Thyroid gland (tissue), 4 donors: ENCODE measurements around the gene SLC25A19. TPM values are rescaled to one million over a fixed set of nuclear protein-coding genes. Genes with fewer than 3 reads are reported as not detected.

Source experiments
- DNase-seq, 2 donors: peaks; one replicate each; pipeline ENCODE4 v3.0.0-alpha.2; 2019
- H3K27ac ChIP-seq, 3 donors: fragments of 200-600 bp; sonication (generic); 1 replicate in 2 of 3; 2 replicates in 1 of 3; pipeline ENCODE4 v1.5.1; 2016 to 2019; ENCODE audit warnings: mild to moderate bottlenecking in 1 of 3, moderate library complexity in 1 of 3
- H3K27me3 ChIP-seq: fragments of 200-600 bp; sonication (generic); one replicate; pipeline ENCODE4 v1.5.1; 2019
- H3K36me3 ChIP-seq, 2 donors: fragments of 200-600 bp; sonication (generic); one replicate each; pipeline ENCODE4 v1.5.1; 2016 to 2019
- H3K4me1 ChIP-seq, 2 donors: fragments of 200-600 bp; sonication (generic); one replicate each; pipeline ENCODE4 v1.5.1; 2017 to 2019
- H3K4me3 ChIP-seq, 3 donors: fragments of 200-600 bp; sonication (generic); replicated peaks in 1 of 3; 1 replicate in 2 of 3; 2 replicates in 1 of 3; pipeline ENCODE4 v1.5.1; 2016; ENCODE audit warnings: mild to moderate bottlenecking in 1 of 3
- H3K9me3 ChIP-seq: fragments of 200-600 bp; sonication (generic); one replicate; pipeline ENCODE4 v1.5.1; 2017
- CTCF ChIP-seq, 6 experiments: fragments of 200-600 bp in 3 of 6; fragments of 450-650 bp in 3 of 6; sonication (generic) in 3 of 6; IDR thresholded peaks; one replicate each; pipeline ENCODE4 v1.5.1; 2016 to 2019; ENCODE audit warnings: antibody characterized with exemption in 6 of 6, mild to moderate bottlenecking in 2 of 6, inconsistent platforms in 1 of 6, moderate library complexity in 1 of 6
- POLR2A ChIP-seq, 2 donors: fragments of 450-650 bp; IDR thresholded peaks; one replicate each; pipeline ENCODE4 v1.6.1; 2017; ENCODE audit warnings: antibody characterized with exemption in 2 of 2, mild to moderate bottlenecking in 2 of 2, moderate library complexity in 1 of 2
- WGBS, 2 donors: methylation state at CpG; one replicate each; pipeline ENCODE4 v1.1.5; 2017; 5-methylcytosine and 5-hydroxymethylcytosine counted together
- intact Hi-C: fragments of 100-400 bp; cut with DNase I; formaldehyde crosslinking; loops from one replicate; pipeline ENCODE4 v1.15.1; 2023
- total RNA-seq, 4 donors: library from RNA; depleted of rRNA; stranded (reverse); fragments of >200 nt; gene quantifications; one replicate each; pipeline ENCODE4 v1.2.3, GENCODE V29; 2016

The SLC25A19 gene
- total RNA-seq, 4 donors from 2014 or later, result 2.1 to 14.3 (median 12.7) TPM

GRCh38 chr17:75240394-75241142 lies 48.7 kb downstream of the SLC25A19 start:
- intact Hi-C loops, result no loop called here
- H3K4me3 ChIP-seq, result no peak overlapping the region
- no peak overlapping the region for H3K27ac ChIP-seq
- H3K4me1 ChIP-seq, result no peaks in the 10 kb centered on the region
- no peaks in the 10 kb centered on the region for H3K27me3 ChIP-seq
- H3K9me3 ChIP-seq, result no peaks in the 10 kb centered on the region
- no peak for DNase-seq
- TF ChIP-seq CTCF (IDR thresholded peaks at IDR 0.05) (peak in 1 of 6 experiments; percentile 26), POLR2A (IDR thresholded peaks at IDR 0.05) (no peak)
- WGBS, 2 donors, result 75 to 78% methylated on average over 22 of the region's 23 CpGs
- H3K36me3 ChIP-seq, result peaks cover 87 to 89% of the 10 kb centered on the region in 2 donors

GRCh38 chr17:75239778-75240393 lies 49.3 kb downstream of the SLC25A19 start:
- 90 to 95% methylated on average over 19 to 22 of the region's 23 CpGs for WGBS, 2 donors

GRCh38 chr17:75239214-75239613 lies 50.0 kb downstream of the SLC25A19 start:
- no peak for DNase-seq
- H3K9me3 ChIP-seq, result no peaks in the 10 kb centered on the region
- H3K36me3 ChIP-seq, result peaks cover 89 to 90% of the 10 kb centered on the region in 2 donors
- intact Hi-C loops, result no loop called here
- TF ChIP-seq POLR2A (IDR thresholded peaks at IDR 0.05), result no peak
- TF ChIP-seq CTCF (IDR thresholded peaks at IDR 0.05), result no peak
- no peaks in the 10 kb centered on the region for H3K27me3 ChIP-seq
- WGBS, 2 donors, result 89% methylated on average over 10 to 12 of the region's 12 CpGs
- no peaks in the 10 kb centered on the region for H3K4me1 ChIP-seq
- H3K4me3 ChIP-seq, result no peak overlapping the region
- H3K27ac ChIP-seq, result no peak overlapping the region

More at GRCh38 chr17:75239778-75240393, 49.3 kb downstream of the SLC25A19 start:
- H3K4me1 ChIP-seq, result no peaks in the 10 kb centered on the region
- no peaks in the 10 kb centered on the region for H3K27me3 ChIP-seq
- H3K4me3 ChIP-seq, result no peak overlapping the region
- H3K9me3 ChIP-seq, result no peaks in the 10 kb centered on the region
- intact Hi-C loops, result no loop called here
- H3K36me3 ChIP-seq, result peaks cover 87 to 90% of the 10 kb centered on the region in 2 donors
- H3K27ac ChIP-seq, result no peak overlapping the region
- TF ChIP-seq POLR2A (IDR thresholded peaks at IDR 0.05), result no peak
- TF ChIP-seq CTCF (IDR thresholded peaks at IDR 0.05), result no peak
- no peak for DNase-seq

- H3K27ac ChIP-seq, result no peak overlapping the region
- H3K36me3 ChIP-seq, result peaks cover 85 to 87% of the 10 kb centered on the region in 2 donors
- no peaks in the 10 kb centered on the region for H3K27me3 ChIP-seq
- H3K4me3 ChIP-seq, result no peak overlapping the region
- WGBS, 2 donors, result 50 to 60% methylated on average over 12 to 13 of the region's 13 CpGs
- DNase-seq, result peak; percentile 51 to 57
- no peaks in the 10 kb centered on the region for H3K9me3 ChIP-seq
- intact Hi-C loops, result no loop called here
- H3K4me1 ChIP-seq, result no peaks in the 10 kb centered on the region
- TF ChIP-seq POLR2A (IDR thresholded peaks at IDR 0.05) (no peak), CTCF (IDR thresholded peaks at IDR 0.05) (peak; percentile 45 to 80 (median 62))
Observed at GRCh38 chr17:75238684-75239191, 50.5 kb downstream of the SLC25A19 start.
